ENCODE results near the gene GFY.

GRCh38 chr19:49459388-49459787, 34.2 kb downstream of the GFY start:
- TF ChIP-seq CTCF (IDR thresholded peaks at IDR 0.05; ENCODE audit: poor library complexity, severe bottlenecking) (no peak), EZH2 (IDR thresholded peaks at IDR 0.05; ENCODE audit: borderline replicate concordance, insufficient read depth, low read length, poor library complexity, severe bottlenecking) (no peak), MXI1 (conservative IDR thresholded peaks at IDR 0.05; ENCODE audit: poor library complexity, severe bottlenecking) (no peak)
